ENCODE data around the gene MYT1.

The MYT1 gene

GRCh38 chr20:64196309-64196708, 32.1 kb downstream of the MYT1 start:
- DNase-seq = no peak

DNA sequence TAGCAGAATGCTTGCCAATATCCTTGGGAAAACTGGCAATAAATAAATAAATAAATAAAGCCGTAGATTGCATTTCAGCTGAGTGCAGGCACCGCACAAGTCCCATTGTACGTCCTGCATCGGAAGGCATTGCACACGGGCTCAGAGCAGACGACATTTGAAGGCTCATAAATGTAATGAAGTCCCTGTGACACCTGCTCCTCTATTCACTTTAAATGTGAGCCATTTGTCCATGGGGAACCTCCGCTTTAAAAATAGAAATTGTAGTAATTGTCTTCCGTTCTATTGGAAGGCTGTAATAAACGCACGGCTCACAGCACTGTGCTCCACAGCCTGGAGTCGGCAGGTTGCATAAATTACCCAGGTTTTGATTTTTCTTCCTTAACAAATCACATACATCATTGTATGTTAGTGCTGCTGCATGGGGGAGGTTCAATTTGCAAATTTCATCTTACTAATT, 32.6 kb downstream of the MYT1 start:
- no peak for DNase-seq

DNA sequence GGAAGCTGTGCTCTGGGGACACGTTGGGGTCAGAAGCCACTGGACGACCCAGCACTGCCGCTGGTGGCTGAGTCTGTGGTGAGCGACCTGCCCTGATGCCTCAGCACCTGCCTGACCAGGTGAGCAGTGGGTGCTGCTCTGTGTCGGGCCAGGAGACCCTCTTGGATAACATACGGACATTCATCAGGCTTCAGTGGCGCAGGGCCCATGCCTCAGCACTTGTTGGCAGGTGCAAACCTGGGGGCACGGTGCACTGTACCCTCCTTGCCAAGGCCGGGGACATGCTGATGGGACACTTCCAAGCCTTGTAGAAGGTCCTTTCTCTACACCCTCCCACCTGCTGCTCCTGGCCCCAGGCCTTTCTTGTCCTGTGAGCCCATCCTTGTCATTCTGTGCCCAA, 34.1 kb downstream of the MYT1 start:
- no peak for DNase-seq

DNA sequence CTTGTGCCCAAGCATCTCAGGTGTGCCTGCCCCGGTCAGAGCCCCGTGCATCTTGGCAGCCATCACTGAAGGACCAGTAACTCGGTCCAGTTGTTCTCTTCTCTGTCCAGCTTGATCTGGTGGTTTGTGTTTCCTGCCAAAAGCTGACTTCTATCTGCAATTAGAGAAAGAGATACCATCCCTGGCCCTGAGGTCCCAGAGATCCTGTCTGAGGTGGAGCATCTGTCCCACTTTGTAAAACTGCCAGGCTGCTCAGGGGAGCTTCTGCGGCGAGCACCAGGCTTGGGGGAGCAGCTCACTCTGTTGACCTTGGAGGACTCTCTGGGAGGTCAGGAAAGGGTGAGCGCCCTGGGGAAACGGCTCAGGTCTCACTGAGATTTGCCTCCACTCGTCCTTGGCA, 35.1 kb downstream of the MYT1 start:
- DNase-seq = no peak

GRCh38 chr20:64200740-64201139, 36.5 kb downstream of the MYT1 start:
- DNase-seq = no peak

- no peak for DNase-seq
Measured at GRCh38 chr20:64201653-64202052, 37.4 kb downstream of the MYT1 start.

DNA sequence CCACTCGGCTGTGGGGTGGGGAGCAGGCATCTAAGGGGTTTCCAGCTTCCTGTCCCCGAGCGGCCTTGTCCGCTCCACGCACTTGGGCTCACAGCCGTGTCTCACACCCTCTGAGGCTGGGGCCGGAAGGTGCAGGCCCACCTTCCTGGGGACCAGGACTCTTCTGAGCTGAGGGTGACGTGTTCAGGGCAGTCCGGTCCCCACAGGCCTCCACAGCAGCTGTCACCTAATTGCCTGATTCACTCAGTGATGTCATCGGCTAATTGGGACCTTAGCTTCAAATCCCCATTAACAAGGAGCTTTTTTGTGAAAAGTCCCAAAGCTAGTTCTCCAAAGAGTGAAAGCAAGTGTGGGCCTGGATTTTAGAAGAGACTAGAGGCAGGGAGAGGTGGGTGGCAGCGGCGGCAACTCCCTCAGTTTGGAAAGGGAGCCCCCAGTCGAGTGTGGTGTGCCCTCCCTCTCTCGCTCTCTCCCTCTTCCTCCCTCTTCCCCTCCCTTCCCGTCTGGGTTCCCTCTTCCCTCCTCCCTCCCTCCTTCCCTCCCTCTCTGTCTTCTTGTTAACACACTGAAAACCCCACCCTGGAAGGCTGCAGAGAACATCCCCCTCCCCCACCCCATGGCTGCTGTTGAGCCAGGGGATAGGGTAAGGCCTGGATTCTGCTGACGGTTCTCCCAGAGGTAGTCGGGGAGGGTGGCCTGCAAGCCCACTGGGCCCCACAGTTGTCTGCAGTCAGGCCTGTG, 39.0 kb downstream of the MYT1 start:
- no peak for DNase-seq

DNA sequence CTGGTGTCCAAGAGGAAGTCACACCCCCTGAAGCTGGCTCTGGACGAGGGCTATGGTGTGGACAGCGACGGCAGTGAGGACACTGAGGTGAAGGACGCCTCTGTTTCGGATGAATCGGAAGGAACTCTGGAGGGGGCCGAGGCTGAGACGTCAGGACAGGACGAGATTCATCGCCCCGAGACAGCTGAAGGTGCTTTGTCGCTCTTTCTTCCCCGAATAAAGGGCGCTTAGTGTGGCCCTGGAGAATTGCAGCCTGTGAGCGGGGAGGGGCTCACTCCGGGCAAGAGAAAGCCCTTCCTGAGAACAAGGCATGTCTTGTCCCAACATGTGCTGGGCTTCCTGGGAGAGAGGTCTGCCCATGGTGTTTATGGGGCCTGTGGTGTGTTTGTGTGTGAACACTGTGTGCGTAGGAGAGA, 41.4 kb downstream of the MYT1 start:
- no peak for DNase-seq

GRCh38 chr20:64206614-64207013, 42.4 kb downstream of the MYT1 start:
- DNase-seq = no peak

- no peak for DNase-seq
Measured at GRCh38 chr20:64207641-64208590, 43.7 kb downstream of the MYT1 start.

DNA sequence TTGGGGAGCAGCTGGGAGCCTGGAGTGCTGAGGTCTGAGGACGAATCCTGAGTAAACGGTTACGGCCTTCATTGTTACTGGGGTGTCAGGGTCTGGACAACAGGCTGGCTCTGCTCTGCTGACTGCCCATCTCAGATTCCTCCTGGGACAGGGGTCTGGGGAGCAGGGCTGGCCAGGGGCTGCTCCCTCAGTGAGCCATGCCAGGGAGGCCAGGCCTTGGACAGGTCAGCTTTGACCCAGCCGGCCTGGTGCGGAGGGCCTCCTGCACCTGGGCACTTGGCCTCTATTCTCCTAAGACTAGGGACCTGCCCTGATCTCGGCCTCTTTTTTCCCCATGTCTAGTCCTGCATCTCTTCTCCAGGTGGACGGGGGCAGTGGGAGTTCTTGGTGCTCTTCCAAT, 44.9 kb downstream of the MYT1 start:
- no peak for DNase-seq

DNA sequence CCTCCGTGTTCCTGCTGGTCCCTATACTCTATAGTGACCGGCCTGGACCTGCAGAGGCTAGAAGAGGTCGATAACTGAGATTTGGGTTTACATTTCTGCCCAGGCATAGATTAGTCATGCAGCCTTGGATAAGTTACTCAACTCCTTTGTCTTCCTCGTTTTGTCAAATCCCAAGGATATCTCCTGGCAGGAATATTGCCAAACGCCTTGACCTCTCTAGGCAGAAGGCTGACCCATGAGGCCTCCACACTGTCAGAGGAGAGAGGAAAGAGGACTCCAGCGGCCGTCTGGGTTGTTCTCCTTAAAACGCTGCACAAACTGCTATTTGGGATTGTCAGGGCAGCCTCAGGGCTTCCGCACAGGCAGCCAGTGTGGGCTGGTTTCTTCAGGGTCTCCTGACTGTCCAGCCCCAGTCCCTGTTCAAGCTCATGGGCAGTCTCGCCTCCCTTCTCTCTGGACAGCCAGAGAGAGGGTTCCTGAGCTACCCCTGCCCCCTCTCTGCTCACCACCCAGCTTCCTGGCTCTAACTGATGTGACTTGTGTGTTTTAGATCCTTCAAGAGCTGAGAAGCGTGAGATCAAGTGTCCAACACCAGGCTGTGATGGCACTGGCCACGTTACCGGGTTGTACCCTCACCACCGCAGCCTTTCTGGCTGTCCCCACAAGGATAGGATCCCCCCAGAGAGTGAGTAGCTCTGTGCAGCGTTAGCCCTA, 46.6 kb downstream of the MYT1 start:
- DNase-seq = no peak

DNA sequence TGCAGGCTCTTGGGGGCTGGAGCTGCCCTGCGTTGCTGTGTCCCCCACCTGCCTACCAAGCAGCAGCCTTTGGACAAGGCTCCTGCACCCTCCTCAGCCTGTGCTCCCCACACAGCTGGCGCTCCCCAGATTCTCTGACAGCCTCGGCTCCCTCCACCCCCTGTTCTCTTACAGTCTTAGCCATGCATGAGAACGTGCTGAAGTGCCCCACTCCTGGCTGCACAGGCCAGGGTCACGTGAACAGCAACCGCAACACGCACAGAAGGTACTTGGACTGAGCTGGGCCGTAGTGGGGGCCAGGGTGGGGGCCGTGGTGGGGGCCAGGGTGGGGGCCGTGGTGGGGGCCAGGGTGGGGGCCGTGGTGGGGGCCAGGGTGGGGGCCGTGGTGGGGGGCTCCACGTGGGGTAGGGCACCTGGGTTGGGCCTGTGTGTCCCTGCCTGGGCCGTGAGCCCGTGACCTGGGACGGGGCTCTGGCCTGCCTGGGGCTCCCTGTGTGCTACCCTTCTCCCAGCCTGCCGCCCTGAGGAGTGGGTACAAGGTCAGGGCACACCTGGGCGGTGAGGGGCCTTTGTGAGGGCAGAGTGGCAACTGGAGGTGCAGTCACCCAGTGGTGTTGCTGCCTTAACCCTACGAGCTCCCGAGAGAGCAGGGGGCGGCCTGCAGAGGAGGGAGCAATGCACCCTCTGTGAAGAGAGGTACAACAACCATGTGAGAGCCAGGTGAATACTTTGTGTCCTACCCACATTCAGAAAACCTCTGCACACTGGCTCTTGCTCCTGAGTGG, 47.8 kb downstream of the MYT1 start:
- no peak for DNase-seq

DNA sequence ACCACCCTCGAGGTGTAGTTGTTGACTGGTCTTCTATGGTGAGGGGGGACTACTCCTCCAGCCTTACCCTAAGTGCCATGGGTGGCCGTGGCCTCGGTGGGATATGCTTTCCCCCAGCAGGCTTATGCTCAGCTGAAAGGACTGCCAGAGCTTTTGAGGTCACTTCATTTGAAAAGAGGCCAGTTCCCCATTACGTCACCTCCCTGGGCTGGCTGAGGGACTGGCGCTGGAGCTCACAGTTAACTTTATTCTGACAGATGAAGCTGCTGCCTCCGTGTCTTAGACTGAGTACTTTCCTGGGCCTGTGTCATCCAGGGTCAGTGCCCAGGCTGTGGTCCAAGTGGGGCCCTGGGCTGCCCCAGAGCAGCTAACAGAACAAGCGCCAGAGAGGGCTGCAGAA, 48.5 kb downstream of the MYT1 start:
- no peak for DNase-seq

- no peak for DNase-seq
Measured at GRCh38 chr20:64214113-64214512, 49.9 kb downstream of the MYT1 start.

- DNase-seq = no peak
Measured at GRCh38 chr20:64214952-64215351, 50.7 kb downstream of the MYT1 start.

DNA sequence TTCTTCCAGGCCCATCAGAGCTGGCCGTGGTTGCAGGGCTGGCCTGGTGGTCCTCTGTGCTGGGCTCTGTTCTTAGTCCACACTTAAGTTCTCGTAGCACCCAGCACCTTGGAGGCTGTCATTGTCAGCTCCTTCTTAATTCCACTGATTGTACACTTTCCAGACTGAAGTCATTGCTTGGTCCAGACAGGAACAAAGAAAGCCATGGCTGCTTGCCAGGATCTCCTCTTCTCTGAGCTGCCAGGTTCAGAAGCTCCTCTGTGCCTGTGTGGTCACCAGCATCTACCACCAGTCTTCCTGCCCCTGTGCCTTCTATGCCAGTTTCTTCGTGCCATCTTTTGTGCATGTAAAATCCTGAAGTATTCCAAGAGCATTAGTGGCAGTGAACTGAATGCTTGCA, 51.8 kb downstream of the MYT1 start:
- no peak for DNase-seq

DNA sequence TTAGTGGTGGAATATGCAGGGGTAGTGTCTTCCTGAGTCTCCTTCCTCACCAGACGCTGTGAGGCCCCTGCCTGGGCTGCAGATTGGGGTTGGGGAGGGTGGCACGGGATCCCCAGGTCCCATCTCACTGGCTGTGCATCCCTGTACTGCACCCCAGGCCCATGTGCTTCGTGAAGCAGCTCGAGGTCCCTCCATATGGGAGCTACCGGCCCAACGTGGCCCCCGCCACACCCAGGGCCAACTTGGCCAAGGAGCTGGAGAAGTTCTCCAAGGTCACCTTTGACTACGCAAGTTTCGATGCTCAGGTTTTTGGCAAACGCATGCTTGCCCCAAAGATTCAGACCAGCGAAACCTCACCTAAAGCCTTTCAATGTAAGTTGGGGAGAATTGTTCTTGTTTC, 52.7 kb downstream of the MYT1 start:
- no peak for DNase-seq

DNA sequence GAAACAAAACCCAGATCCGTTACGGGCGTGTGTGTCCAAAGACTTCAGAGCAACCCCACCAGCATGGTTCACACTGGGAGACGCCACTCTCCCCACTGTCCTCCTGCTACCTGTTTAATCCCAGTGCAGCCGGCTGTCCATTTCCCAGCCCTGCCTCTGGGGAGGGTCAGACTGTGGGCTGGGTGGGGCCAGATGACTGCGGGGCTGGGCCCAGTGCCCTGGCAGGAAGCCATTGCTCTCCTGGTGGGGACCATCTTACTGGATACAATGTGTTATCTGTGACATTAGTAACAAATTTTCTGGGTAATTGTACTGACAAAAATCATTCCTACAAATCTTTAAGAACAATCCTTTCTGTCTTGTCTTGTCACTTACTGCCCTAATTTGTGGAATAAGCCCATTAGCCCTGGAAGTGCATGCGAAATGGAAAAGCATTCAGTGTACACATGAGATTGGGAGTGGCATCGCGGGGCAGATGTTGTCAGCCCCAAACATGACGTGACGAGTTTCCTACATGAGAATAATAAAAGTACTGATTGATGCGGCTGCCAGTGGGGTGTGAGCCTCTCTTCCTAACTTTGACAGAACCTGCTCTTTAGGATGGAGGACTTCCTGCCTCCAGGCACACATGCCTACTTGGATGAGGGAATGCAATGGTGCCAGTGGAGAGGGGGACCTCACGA, 53.4 kb downstream of the MYT1 start:
- no peak for DNase-seq

- no peak for DNase-seq
Measured at GRCh38 chr20:64219202-64219601, 55.0 kb downstream of the MYT1 start.

GRCh38 chr20:64219730-64220129, 55.5 kb downstream of the MYT1 start:
- DNase-seq = no peak

GRCh38 chr20:64220420-64220819, 56.2 kb downstream of the MYT1 start:
- DNase-seq = no peak
